ENCODE results near the gene TTC21A. TPM values are rescaled to one million over a fixed set of nuclear protein-coding genes. Genes with fewer than 3 reads are reported as not detected.

Gene TTC21A
- total RNA-seq, 2 experiments from 2014 or later, result 1.7 to 1.8 TPM

DNA sequence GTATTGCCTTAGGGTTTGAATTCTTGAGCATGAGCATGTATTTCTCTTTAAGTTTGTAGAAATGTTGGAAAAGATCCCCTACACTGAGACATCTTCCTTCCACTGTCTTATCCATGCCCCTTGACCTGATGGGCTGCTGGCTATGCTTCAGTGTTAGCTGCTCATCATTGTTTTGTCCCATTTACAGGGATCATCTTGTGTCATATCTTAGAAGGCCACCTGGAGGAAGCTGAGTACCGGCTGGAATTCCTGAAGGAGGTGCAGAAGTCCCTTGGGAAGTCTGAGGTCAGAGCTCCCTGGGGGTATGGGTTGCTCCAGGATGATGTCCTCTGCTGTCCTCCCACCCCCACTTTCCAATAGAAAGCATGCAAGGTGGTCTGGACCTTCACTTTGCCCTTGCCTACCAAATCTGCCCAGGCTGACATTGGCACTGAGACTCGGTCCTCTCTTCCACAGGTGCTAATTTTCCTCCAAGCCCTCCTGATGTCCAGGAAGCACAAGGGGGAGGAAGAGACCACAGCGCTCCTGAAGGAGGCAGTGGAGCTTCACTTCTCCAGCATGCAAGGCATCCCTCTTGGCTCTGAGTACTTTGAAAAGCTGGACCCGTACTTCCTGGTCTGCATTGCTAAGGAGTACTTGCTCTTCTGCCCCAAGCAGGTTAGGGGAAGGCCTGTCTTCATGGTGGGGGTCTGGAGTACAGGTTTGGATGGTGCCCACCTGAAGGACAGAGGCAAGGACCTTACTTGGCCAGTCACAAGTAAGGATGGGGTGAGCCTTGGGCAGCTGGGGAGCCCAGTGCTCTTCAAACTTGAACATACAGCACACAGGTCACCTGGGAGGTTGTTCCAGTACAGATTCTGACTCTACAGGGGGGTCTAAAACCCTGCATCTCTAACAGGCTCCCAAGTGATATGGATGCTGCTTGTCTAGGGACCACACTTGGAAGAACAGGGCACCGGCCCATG, 17.7 kb downstream of the TTC21A start:
- no peaks in the 10 kb centered on the region for H3K27me3 Mint-ChIP-seq
- CTCF ChIA-PET, result interaction anchor here (0.6 to 9.6 kb wide), 4 partner anchors 20 to 165 kb away, joined by 3 to 173 read pairs (median 4); no protein-coding TSS in a partner anchor
- intact Hi-C loops (cut with micrococcal nuclease), result no loop called here
- POLR2A ChIA-PET, result no interaction called here
- H3K36me3 Mint-ChIP-seq, result no peaks in the 10 kb centered on the region
- peak; percentile 8 for DNase-seq
- no peaks in the 10 kb centered on the region for H3K9me3 Mint-ChIP-seq
- H3K27ac Mint-ChIP-seq, result no peak overlapping the region
- peaks cover 18% of the 10 kb centered on the region for H3K4me1 Mint-ChIP-seq (ENCODE audit: low read depth)
- H3K4me3 Mint-ChIP-seq, result no peak overlapping the region

- POLR2A ChIA-PET, result interaction anchor here (0.6 kb wide), 1 partner anchor 50 kb away, joined by 3 read pairs; no protein-coding TSS in a partner anchor
Observed at GRCh38 chr3:39125841-39126500, 18.5 kb downstream of the TTC21A start.

GRCh38 chr3:39126532-39127071, 19.1 kb downstream of the TTC21A start:
- ChIA-PET CTCF (interaction anchor here (0.8 to 9.6 kb wide), 15 partner anchors 9 to 252 kb away, joined by 3 to 173 read pairs (median 5); partner anchors contain the start of genes GORASP1 and TTC21A), POLR2A (interaction anchor here (1.2 to 1.3 kb wide), 2 partner anchors 14 to 19 kb away, joined by 3 read pairs; partner anchors contain the start of genes GORASP1 and TTC21A)
- no peaks in the 10 kb centered on the region for H3K9me3 Mint-ChIP-seq
- H3K27me3 Mint-ChIP-seq, result no peaks in the 10 kb centered on the region
- H3K4me1 Mint-ChIP-seq (ENCODE audit: low read depth), result peaks cover 18% of the 10 kb centered on the region
- no peak overlapping the region for H3K4me3 Mint-ChIP-seq
- intact Hi-C loops (cut with micrococcal nuclease), result loop anchor here (1.0 to 2.0 kb wide), 3 partner anchors 66 to 166 kb away; partner anchors contain the start of gene XIRP1
- DNase-seq, result peak; percentile 65
- H3K27ac Mint-ChIP-seq, result no peak overlapping the region
- no peaks in the 10 kb centered on the region for H3K36me3 Mint-ChIP-seq

More at GRCh38 chr3:39125841-39126500, 18.5 kb downstream of the TTC21A start:
- intact Hi-C loops (cut with micrococcal nuclease), result loop anchor here (1.0 to 2.0 kb wide), 3 partner anchors 67 to 166 kb away; partner anchors contain the start of gene XIRP1
- no peak overlapping the region for H3K27ac Mint-ChIP-seq
- CTCF ChIA-PET, result interaction anchor here (0.8 to 9.6 kb wide), 9 partner anchors 8 to 236 kb away, joined by 3 to 173 read pairs (median 5); no protein-coding TSS in a partner anchor
- peaks cover 18% of the 10 kb centered on the region for H3K4me1 Mint-ChIP-seq (ENCODE audit: low read depth)
- no peaks in the 10 kb centered on the region for H3K36me3 Mint-ChIP-seq
- no peaks in the 10 kb centered on the region for H3K27me3 Mint-ChIP-seq
- no peak overlapping the region for H3K4me3 Mint-ChIP-seq
- peak; percentile 0 for DNase-seq
- no peaks in the 10 kb centered on the region for H3K9me3 Mint-ChIP-seq

GRCh38 chr3:39127269-39127907, 19.9 kb downstream of the TTC21A start:
- ChIA-PET CTCF (interaction anchor here (0.8 to 9.6 kb wide), 16 partner anchors 11 to 251 kb away, joined by 3 to 173 read pairs (median 5); partner anchors contain the start of genes GORASP1 and TTC21A), POLR2A (interaction anchor here (1.2 to 1.3 kb wide), 2 partner anchors 13 to 20 kb away, joined by 3 read pairs; partner anchors contain the start of genes GORASP1 and TTC21A)
- no peak overlapping the region for H3K4me3 Mint-ChIP-seq
- no peak for DNase-seq
- H3K9me3 Mint-ChIP-seq, result no peaks in the 10 kb centered on the region
- no peak overlapping the region for H3K27ac Mint-ChIP-seq
- peaks cover 18% of the 10 kb centered on the region for H3K4me1 Mint-ChIP-seq (ENCODE audit: low read depth)
- no peaks in the 10 kb centered on the region for H3K36me3 Mint-ChIP-seq
- intact Hi-C loops (cut with micrococcal nuclease), result loop anchor here (2.0 kb wide), 1 partner anchor 65 kb away; the partner anchor contains the start of gene XIRP1
- no peaks in the 10 kb centered on the region for H3K27me3 Mint-ChIP-seq

DNA sequence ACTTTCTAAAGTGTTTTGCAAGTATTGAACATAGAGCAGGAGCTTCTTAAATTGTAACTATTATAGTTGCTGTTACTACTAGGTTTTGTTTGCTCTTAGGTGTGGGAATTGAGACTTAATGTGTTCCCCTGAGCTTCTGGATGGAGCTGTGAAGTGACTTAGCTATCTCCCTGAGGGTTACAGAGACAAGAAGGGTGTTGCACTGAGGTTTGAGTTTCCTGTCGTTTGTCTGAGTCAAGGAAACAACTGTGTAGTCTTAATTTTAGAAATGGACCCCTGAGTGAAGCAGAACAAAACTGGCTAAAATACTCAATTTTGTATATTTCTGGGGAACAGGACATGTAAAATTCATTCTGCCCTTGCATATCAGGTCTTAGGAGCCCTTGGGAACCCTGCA, 20.4 kb downstream of the TTC21A start:
- DNase-seq, result no peak
- intact Hi-C loops (cut with micrococcal nuclease), result loop anchor here (2.0 kb wide), 1 partner anchor 65 kb away; the partner anchor contains the start of gene XIRP1
- H3K27me3 Mint-ChIP-seq, result no peaks in the 10 kb centered on the region
- no peaks in the 10 kb centered on the region for H3K9me3 Mint-ChIP-seq
- ChIA-PET POLR2A (interaction anchor here (1.2 to 1.3 kb wide), 2 partner anchors 13 to 20 kb away, joined by 3 read pairs; partner anchors contain the start of genes GORASP1 and TTC21A), CTCF (interaction anchor here (0.8 to 9.6 kb wide), 9 partner anchors 14 to 250 kb away, joined by 3 to 173 read pairs (median 7); partner anchors contain the start of genes GORASP1 and TTC21A)
- no peak overlapping the region for H3K27ac Mint-ChIP-seq
- peaks cover 18% of the 10 kb centered on the region for H3K4me1 Mint-ChIP-seq (ENCODE audit: low read depth)
- H3K36me3 Mint-ChIP-seq, result no peaks in the 10 kb centered on the region
- no peak overlapping the region for H3K4me3 Mint-ChIP-seq

DNA sequence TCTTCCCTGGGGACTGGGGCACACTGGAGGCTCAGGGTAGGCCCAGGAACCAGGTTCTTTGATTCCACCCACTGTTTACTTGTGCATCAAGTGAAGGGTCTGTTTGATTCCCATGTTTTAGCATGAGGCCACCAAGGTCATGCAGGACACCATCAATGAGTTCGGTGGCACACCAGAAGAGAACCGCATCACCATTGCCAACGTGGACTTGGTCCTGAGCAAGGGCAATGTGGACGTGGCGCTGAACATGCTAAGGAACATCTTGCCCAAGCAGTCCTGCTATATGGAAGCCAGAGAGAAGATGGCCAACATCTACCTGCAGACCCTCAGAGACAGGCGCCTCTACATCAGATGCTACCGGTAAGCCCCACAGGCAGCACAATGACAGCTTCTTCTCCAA, 21.5 kb downstream of the TTC21A start:
- Mint-ChIP-seq H3K4me1 (ENCODE audit: low read depth) (peaks cover 18% of the 10 kb centered on the region), H3K27ac (no peak overlapping the region), H3K9me3 (no peaks in the 10 kb centered on the region), H3K36me3 (no peaks in the 10 kb centered on the region), H3K4me3 (no peak overlapping the region), H3K27me3 (no peaks in the 10 kb centered on the region)
- peak; percentile 0 for DNase-seq
- intact Hi-C loops (cut with micrococcal nuclease), result no loop called here
- CTCF ChIA-PET, result interaction anchor here (1.2 to 9.6 kb wide), 4 partner anchors 47 to 249 kb away, joined by 3 to 173 read pairs (median 12); no protein-coding TSS in a partner anchor
- POLR2A ChIA-PET, result no interaction called here

- Mint-ChIP-seq H3K9me3 (no peaks in the 10 kb centered on the region), H3K27me3 (no peaks in the 10 kb centered on the region), H3K36me3 (no peaks in the 10 kb centered on the region), H3K4me1 (ENCODE audit: low read depth) (peaks cover 18% of the 10 kb centered on the region), H3K27ac (no peak overlapping the region), H3K4me3 (no peak overlapping the region)
- POLR2A ChIA-PET, result no interaction called here
- peak; percentile 5 for DNase-seq
- intact Hi-C loops (cut with micrococcal nuclease), result no loop called here
- CTCF ChIA-PET, result interaction anchor here (1.4 to 9.6 kb wide), 2 partner anchors 46 to 160 kb away, joined by 3 to 173 read pairs; no protein-coding TSS in a partner anchor
Observed at GRCh38 chr3:39130026-39130425, 22.5 kb downstream of the TTC21A start.

GRCh38 chr3:39130693-39131265, 23.3 kb downstream of the TTC21A start:
- Mint-ChIP-seq H3K4me1 (ENCODE audit: low read depth) (peaks cover 18% of the 10 kb centered on the region), H3K27me3 (no peaks in the 10 kb centered on the region), H3K36me3 (no peaks in the 10 kb centered on the region), H3K4me3 (no peak overlapping the region), H3K9me3 (no peaks in the 10 kb centered on the region), H3K27ac (no peak overlapping the region)
- ChIA-PET POLR2A (no interaction called here), CTCF (interaction anchor here (1.5 to 9.6 kb wide), 2 partner anchors 59 to 159 kb away, joined by 4 to 173 read pairs; no protein-coding TSS in a partner anchor)
- peak; percentile 0 for DNase-seq
- intact Hi-C loops (cut with micrococcal nuclease), result no loop called here

GRCh38 chr3:39132096-39133092, 24.9 kb downstream of the TTC21A start:
- Mint-ChIP-seq H3K36me3 (no peaks in the 10 kb centered on the region), H3K4me1 (ENCODE audit: low read depth) (peaks cover 9% of the 10 kb centered on the region), H3K4me3 (no peak overlapping the region), H3K27me3 (no peaks in the 10 kb centered on the region), H3K9me3 (no peaks in the 10 kb centered on the region), H3K27ac (no peak overlapping the region)
- POLR2A ChIA-PET, result no interaction called here
- DNase-seq, result no peak
- intact Hi-C loops (cut with micrococcal nuclease), result no loop called here
- CTCF ChIA-PET, result interaction anchor here (1.5 to 9.6 kb wide), 3 partner anchors 57 to 159 kb away, joined by 4 to 173 read pairs (median 7); no protein-coding TSS in a partner anchor

GRCh38 chr3:39133093-39133490, 25.6 kb downstream of the TTC21A start:
- no peak for DNase-seq
- no peaks in the 10 kb centered on the region for H3K27me3 Mint-ChIP-seq
- no peaks in the 10 kb centered on the region for H3K36me3 Mint-ChIP-seq
- no peak overlapping the region for H3K4me3 Mint-ChIP-seq
- no peaks in the 10 kb centered on the region for H3K9me3 Mint-ChIP-seq
- ChIA-PET CTCF (interaction anchor here (1.3 to 1.8 kb wide), 2 partner anchors 159 to 245 kb away, joined by 5 to 7 read pairs; no protein-coding TSS in a partner anchor), POLR2A (interaction anchor here (1.1 kb wide), 1 partner anchor 25 kb away, joined by 3 read pairs; no protein-coding TSS in a partner anchor)
- H3K27ac Mint-ChIP-seq, result no peak overlapping the region
- intact Hi-C loops (cut with micrococcal nuclease), result no loop called here
- peaks cover 7% of the 10 kb centered on the region for H3K4me1 Mint-ChIP-seq (ENCODE audit: low read depth)

Measured in activated CD4-positive, alpha-beta memory T cell treated with anti-CD3 and anti-CD28 coated beads for 36 hours (primary cell).